KG1 (cell line): ENCODE measurements around the gene MRNIP.

Experiments used
- DNase-seq: peaks from one replicate; lab custom pipeline; 2025; lab: John Stamatoyannopoulos, UW

MRNIP gene

GRCh38 chr5:179858586-179859427, at the start of gene MRNIP:
Gene MRNIP, minus strand, starts transcription at chr5:179858817. Its CDS starts 21 bp downstream, at chr5:179858796.
- DNase-seq = peak; percentile 97

- peak; percentile 19 for DNase-seq
Measured at GRCh38 chr5:179907556-179908324, 49.1 kb upstream of the MRNIP start, which contains the start of gene TBC1D9B. Gene TBC1D9B, minus strand, starts transcription at chr5:179907897. Its CDS starts 76 bp downstream, at chr5:179907821.

GRCh38 chr5:179906795-179907555, 48.4 kb upstream of the MRNIP start:
- peak; percentile 4 for DNase-seq

GRCh38 chr5:179906294-179906794, 47.7 kb upstream of the MRNIP start:
- no peak for DNase-seq

- DNase-seq = no peak
Measured at GRCh38 chr5:179905161-179905560, 46.5 kb upstream of the MRNIP start.

- DNase-seq = no peak
Measured at GRCh38 chr5:179904463-179905160, 46.0 kb upstream of the MRNIP start.

- DNase-seq = no peak
Measured at GRCh38 chr5:179902763-179903158, 44.1 kb upstream of the MRNIP start.

- no peak for DNase-seq
Measured at GRCh38 chr5:179901915-179902762, 43.5 kb upstream of the MRNIP start.

- DNase-seq = no peak
Measured at GRCh38 chr5:179901462-179901861, 42.8 kb upstream of the MRNIP start.

- no peak for DNase-seq
Measured at GRCh38 chr5:179900711-179901110, 42.1 kb upstream of the MRNIP start.

GRCh38 chr5:179900206-179900605, 41.6 kb upstream of the MRNIP start:
- no peak for DNase-seq

GRCh38 chr5:179895861-179896260, 37.2 kb upstream of the MRNIP start:
- no peak for DNase-seq

- no peak for DNase-seq
Measured at GRCh38 chr5:179893958-179894895, 35.6 kb upstream of the MRNIP start.

GRCh38 chr5:179893076-179893957, 34.7 kb upstream of the MRNIP start:
- DNase-seq = no peak

GRCh38 chr5:179892255-179892654, 33.6 kb upstream of the MRNIP start:
- DNase-seq = no peak

GRCh38 chr5:179890751-179891682, 32.4 kb upstream of the MRNIP start:
- DNase-seq = no peak

- DNase-seq = no peak
Measured at GRCh38 chr5:179889885-179890284, 31.3 kb upstream of the MRNIP start.
